Measurements from ENCODE around the gene MYCL.

Gene MYCL

GRCh38 chr1:39900662-39901463, 854 bp downstream of the MYCL start:
- H3K4me3 ChIP-seq (ENCODE audit: low read depth, low read length) = peak overlapping the region; percentile 63
- DNase-seq (ENCODE audit: low read depth, low spot score) = no peak
- POLR2A ChIA-PET = interaction anchor here (1.2 to 1.4 kb wide), 2 partner anchors 55 kb away, joined by 3 to 4 read pairs; partner anchors contain the start of gene MFSD2A
- no peak for TF ChIP-seq CTCF (IDR thresholded peaks at IDR 0.05; ENCODE audit: insufficient read depth, low read length, missing control alignments)
- CTCF ChIA-PET = interaction anchor here (0.6 to 18.9 kb wide), 15 partner anchors 9 to 145 kb away, joined by 3 to 191 read pairs (median 9); no protein-coding TSS in a partner anchor

DNA sequence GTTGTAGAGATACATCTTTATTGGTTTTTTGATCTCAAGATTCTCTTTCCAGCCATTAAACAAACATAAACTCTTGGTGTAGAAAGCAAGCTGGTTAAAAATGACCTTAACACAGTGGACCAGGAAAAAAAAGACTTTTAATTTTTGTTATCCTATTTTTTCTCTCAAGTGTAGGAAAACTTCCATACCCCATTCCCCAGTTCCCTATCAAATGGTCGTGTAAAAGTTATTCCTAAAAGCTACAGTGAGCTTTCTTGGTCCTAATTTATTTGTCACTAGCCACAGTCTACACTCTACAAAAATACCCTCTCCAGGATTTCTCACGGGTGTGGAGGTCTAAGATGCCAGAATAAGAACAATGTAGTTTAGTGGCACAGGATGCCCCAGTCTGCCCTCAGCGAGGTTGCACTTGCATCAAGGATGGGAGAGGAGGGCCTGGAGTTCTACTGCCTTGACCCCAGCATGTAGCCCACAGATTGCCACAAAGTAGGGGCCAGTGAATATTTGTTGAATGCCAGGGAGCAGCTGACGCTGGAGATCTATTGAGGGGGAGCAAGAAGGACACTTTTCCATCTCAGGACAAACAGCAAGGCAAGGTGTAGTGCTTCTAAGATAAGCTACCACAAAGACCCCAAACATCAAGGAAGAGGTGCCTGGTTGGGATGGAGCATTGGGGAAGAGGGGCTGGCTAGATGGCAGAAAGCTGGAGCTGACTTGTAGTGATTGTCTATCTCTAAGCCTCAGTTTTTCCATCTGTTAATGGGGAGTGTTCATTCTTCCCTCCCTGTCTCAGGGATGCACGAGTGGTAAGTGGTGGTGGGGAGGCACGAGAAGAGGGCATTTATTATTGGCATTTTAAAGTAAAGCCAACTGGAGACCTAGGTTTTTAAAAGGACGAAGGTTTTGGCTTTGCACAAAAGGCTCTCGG, 1.8 kb downstream of the MYCL start:
- CTCF ChIA-PET = interaction anchor here (0.6 to 18.9 kb wide), 11 partner anchors 8 to 133 kb away, joined by 3 to 191 read pairs (median 20); no protein-coding TSS in a partner anchor
- H3K4me3 ChIP-seq (ENCODE audit: low read depth, low read length) = no peak overlapping the region

DNA sequence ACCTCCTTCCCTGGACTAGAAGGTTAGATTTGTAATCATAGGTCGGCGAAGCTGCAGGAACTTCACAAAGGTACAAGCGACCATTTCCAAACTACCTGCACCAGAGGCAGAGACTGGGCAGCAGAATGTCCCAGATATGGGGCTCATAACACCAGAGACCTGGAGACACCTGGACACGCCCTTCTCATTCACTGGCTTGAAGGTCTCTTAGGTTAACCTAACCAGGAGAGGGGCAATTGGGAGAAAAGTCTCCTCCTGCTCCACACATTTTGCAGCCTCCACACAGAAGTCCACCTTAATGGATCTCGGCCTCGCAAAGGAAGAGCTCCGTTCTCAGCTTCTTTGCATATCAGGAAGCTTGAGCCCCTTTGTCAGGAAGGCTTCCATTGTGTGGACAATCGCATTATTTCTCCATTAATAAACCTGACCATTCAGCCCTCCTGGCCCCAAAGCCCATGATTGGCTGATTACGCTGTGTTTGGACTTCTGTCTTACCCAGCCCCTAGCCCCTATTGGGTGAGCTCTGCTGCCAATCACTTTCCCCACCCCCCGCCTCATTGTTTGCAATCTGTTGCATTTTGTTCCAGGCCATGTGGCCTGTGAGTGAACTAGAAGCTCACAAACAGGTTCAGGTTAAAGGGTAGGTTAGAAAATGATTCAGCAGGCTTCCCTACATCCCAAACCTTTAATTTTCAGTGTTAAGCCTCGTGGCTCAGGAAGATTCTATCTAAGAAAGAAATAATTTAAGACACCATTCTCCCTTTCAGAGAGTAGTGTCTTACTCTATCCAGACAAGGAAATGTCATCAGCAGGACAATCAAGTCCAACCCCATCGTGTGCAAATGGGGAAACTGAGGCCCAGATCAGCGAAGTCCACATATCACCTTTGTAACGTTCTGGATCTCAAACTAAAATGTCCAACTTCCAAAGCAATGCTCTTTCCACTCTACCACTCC, 2.8 kb downstream of the MYCL start:
- POLR2A ChIA-PET = interaction anchor here (1.2 kb wide), 1 partner anchor 27 kb away, joined by 3 read pairs; no protein-coding TSS in a partner anchor
- no peak overlapping the region for H3K4me3 ChIP-seq (ENCODE audit: low read depth, low read length)
- CTCF ChIA-PET = interaction anchor here (0.8 to 18.9 kb wide), 5 partner anchors 12 to 134 kb away, joined by 3 to 191 read pairs (median 53); no protein-coding TSS in a partner anchor
- no peak for DNase-seq (ENCODE audit: low read depth, low spot score)
- TF ChIP-seq CTCF (IDR thresholded peaks at IDR 0.05; ENCODE audit: insufficient read depth, low read length, missing control alignments) = no peak

More for the DNA sequence above, 1.8 kb downstream of the MYCL start:
- POLR2A ChIA-PET = interaction anchor here (1.2 to 1.4 kb wide), 2 partner anchors 28 to 56 kb away, joined by 3 read pairs; partner anchors contain the start of gene MFSD2A
- no peak for TF ChIP-seq CTCF (IDR thresholded peaks at IDR 0.05; ENCODE audit: insufficient read depth, low read length, missing control alignments)
- DNase-seq (ENCODE audit: low read depth, low spot score) = no peak

GRCh38 chr1:39898191-39898590, 3.5 kb downstream of the MYCL start:
- no peak for TF ChIP-seq CTCF (IDR thresholded peaks at IDR 0.05; ENCODE audit: insufficient read depth, low read length, missing control alignments)
- ChIA-PET CTCF (interaction anchor here (4.2 to 18.9 kb wide), 4 partner anchors 24 to 134 kb away, joined by 20 to 191 read pairs (median 110); no protein-coding TSS in a partner anchor), POLR2A (no interaction called here)
- no peak overlapping the region for H3K4me3 ChIP-seq (ENCODE audit: low read depth, low read length)
- no peak for DNase-seq (ENCODE audit: low read depth, low spot score)

DNA sequence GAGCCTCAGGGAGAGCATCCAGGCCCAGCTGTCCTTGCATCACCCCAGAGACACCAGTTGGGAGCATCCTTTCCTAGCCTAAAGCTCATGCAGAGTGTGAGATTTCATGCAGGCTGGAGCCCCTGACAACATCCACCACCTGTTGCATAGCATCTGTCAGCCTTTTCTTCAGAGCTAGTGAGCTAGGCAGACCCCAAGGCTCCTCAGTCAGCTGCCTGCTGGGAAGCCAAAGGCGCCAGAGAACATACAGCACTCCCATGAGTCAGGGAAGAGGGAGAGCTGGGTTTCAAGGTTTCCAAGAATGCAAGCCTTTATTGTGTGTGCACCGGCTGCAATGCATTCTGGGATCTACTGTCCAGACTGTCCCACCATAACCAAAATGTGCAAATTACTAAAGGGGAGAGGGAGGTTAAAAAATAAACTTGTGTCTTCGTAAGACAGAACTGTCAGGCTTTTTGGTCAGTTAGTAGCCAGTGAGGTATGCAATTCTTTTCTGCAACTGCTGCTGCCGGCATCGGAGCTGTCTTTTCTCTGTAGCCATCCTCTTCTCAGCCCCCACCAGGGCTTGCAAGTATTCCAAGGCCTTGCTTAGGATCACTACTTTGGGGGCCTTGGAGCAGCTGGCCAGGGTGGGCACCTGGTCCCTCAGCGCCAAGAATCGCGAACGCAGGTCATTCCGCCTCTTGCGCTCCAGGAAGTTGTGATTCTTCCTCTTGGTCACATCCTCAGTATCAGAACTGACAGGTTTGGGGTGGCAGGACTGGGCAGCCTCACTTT, 4.6 kb downstream of the MYCL start:
- TF ChIP-seq CTCF (IDR thresholded peaks at IDR 0.05; ENCODE audit: insufficient read depth, low read length, missing control alignments) = no peak
- ChIA-PET CTCF (interaction anchor here (0.9 to 18.9 kb wide), 6 partner anchors 25 to 135 kb away, joined by 3 to 191 read pairs (median 36); no protein-coding TSS in a partner anchor), POLR2A (interaction anchor here (0.6 to 1.3 kb wide), 2 partner anchors 51 to 634 kb away, joined by 3 to 4 read pairs; partner anchors contain the start of gene ZNF684)
- DNase-seq (ENCODE audit: low read depth, low spot score) = no peak
- no peak overlapping the region for H3K4me3 ChIP-seq (ENCODE audit: low read depth, low read length)
